ENCODE results near the gene FAM240A.

FAM240A gene

GRCh38 chr3:46674031-46674845 lies 61.9 kb downstream of the FAM240A start:
- DNase-seq (ENCODE audit: low read depth in 2 of 2) = no peak

- DNase-seq (ENCODE audit: low read depth in 2 of 2) = no peak
Observed at GRCh38 chr3:46675426-46675825, 63.1 kb downstream of the FAM240A start.

Measured in activated CD8-positive, alpha-beta memory T cell treated with anti-CD3 and anti-CD28 coated beads for 4 hours (primary cell).